ENCODE results near the gene CES3. TPM values are rescaled to one million over a fixed set of nuclear protein-coding genes. Genes with fewer than 3 reads are reported as not detected.

CES3 gene
- total RNA-seq, 6 experiments from 2014 or later: 19.1 to 82.4 (median 35.9) TPM

GRCh38 chr16:66936462-66936861 lies 24.6 kb upstream of the CES3 start:
- Histone ChIP-seq H3K36me3 (peaks cover 4 to 36% (median 22%) of the 10 kb centered on the region in 4 donors), H3K4me3 (peak overlapping the region; percentile 94 to 100 (median 98)), H3K4me1 (peaks cover 0 to 43% (median 19%) of the 10 kb centered on the region in 4 donors), H3K27ac (peak overlapping the region; percentile 95 to 99 (median 96)), H3K27me3 (no peaks in the 10 kb centered on the region), H3K9me3 (no peaks in the 10 kb centered on the region)
- TF ChIP-seq POLR2A (IDR thresholded peaks at IDR 0.05): peak; percentile 30
- no peak for TF ChIP-seq CTCF (IDR thresholded peaks at IDR 0.05)
- peak in 2 of 3 donors; percentile 79 to 82 for DNase-seq
- WGBS (ENCODE audit: insufficient coverage, low coverage, low lambda C conversion rate, missing lambda C conversion rate): 31% methylated on average over 4 of the region's 6 CpGs
- peak; percentile 52 to 65 (median 57) for ATAC-seq
- intact Hi-C loops (cut with DNase I): no loop called here

DNA sequence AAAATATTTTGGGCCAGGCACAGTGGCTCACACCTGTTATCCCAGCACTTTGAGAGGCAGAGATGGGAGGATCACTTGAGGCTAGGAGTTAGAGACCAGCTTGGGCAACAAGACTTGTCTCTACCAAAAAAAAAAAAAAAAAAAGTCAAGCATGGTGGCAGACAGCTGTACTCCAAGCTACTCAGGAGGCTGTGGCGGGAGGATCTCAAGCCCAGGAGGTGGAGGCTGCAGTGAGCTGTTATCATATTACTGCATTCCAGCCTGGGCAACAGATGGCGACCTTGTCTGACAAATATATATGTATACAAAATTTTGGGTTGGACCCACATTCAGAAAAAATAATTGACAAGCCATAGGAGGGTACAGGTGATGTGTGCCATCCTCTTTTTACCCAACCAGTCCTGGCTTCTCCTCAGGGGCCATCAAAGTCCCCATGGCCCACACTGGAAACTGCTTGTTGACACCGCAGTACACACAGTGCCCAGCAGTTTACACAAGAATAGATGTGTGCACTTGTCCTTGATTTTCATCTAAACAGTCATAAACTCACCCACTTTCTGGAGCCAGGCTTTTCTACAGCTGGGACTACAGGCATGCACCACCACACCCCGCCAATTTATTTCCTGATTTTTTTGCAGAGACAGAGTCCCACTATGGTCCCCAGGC lies 24.0 kb upstream of the CES3 start:
- Histone ChIP-seq H3K9me3 (no peaks in the 10 kb centered on the region), H3K36me3 (peaks cover 9 to 42% (median 25%) of the 10 kb centered on the region in 4 donors), H3K27me3 (no peaks in the 10 kb centered on the region), H3K4me3 (peak overlapping the region; percentile 94 to 100 (median 98)), H3K4me1 (peaks cover 0 to 43% (median 19%) of the 10 kb centered on the region in 4 donors), H3K27ac (peak overlapping the region; percentile 95 to 99 (median 96))
- TF ChIP-seq POLR2A (IDR thresholded peaks at IDR 0.05): no peak
- intact Hi-C loops (cut with DNase I): no loop called here
- 69% methylated on average over 4 of the region's 4 CpGs for WGBS (ENCODE audit: insufficient coverage, low coverage, low lambda C conversion rate, missing lambda C conversion rate)
- DNase-seq (no peak), ATAC-seq (peak in 2 of 4 donors; percentile 3 to 14)

DNA sequence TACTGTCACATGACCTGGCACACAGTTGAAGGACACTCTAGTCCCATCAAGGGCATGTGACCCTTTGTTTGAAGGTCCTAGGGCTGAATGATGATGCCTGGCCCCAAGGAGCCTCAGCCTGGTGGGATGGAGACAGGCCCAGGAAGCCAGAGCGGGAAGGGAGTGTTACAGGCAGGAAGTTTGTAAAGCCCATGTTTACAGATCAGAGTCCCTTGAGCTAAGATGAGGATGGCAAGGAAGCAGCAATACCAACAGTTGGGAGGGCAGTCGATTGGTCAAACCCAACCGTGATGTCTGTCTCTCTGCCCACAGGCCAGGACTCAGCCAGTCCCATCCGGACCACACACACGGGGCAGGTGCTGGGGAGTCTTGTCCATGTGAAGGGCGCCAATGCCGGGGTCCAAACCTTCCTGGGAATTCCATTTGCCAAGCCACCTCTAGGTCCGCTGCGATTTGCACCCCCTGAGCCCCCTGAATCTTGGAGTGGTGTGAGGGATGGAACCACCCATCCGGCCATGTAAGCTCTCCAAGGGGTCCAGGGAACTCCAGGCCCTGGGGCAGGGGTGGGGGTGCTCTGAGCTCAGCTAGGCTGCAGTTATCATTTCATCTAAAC lies 23.2 kb upstream of the CES3 start:
- TF ChIP-seq CTCF (IDR thresholded peaks at IDR 0.05) (no peak), POLR2A (IDR thresholded peaks at IDR 0.05) (no peak)
- H3K36me3 ChIP-seq: peaks cover 9 to 50% (median 29%) of the 10 kb centered on the region in 4 donors
- peak overlapping the region; percentile 95 to 99 (median 96) for H3K27ac ChIP-seq
- intact Hi-C loops (cut with DNase I): no loop called here
- peak overlapping the region in 2 of 3 donors; percentile 98 to 100 for H3K4me3 ChIP-seq
- WGBS (ENCODE audit: insufficient coverage, low coverage, low lambda C conversion rate, missing lambda C conversion rate): 44% methylated on average over 5 of the region's 10 CpGs
- peak in 1 of 4 donors; percentile 2 for ATAC-seq
- H3K4me1 ChIP-seq: peaks cover 0 to 39% (median 19%) of the 10 kb centered on the region in 4 donors
- no peaks in the 10 kb centered on the region for H3K9me3 ChIP-seq
- no peaks in the 10 kb centered on the region for H3K27me3 ChIP-seq
- peak in 1 of 3 donors; percentile 48 for DNase-seq

DNA sequence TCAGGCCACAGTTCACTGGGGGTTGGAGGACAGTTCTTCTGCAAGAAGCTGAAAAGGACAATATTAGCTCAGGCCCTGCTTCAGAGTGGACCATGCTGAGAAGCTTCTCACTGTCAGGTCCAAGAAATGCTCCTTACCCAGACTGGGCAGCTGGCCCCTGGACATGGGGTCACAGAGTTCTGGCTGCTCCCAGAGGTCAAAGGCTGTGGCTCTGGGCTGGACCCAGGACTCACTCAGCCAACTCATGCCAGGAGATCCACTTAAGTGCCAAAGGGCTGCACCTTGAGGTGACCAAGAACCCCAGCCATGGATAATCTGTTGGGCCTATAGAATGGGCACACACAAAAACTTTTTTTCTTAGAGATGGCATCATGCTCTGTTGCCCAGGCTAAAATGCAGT lies 21.7 kb upstream of the CES3 start:
- Histone ChIP-seq H3K27me3 (no peaks in the 10 kb centered on the region), H3K4me1 (peaks cover 0 to 31% (median 15%) of the 10 kb centered on the region in 4 donors), H3K36me3 (peaks cover 9 to 58% (median 39%) of the 10 kb centered on the region in 4 donors), H3K27ac (peak overlapping the region in 2 of 3 donors; percentile 26 to 52), H3K9me3 (no peaks in the 10 kb centered on the region), H3K4me3 (no peak overlapping the region)
- ATAC-seq (peak in 3 of 4 donors; percentile 16 to 23 (median 21)), DNase-seq (peak in 2 of 3 donors; percentile 79 to 84)
- no peak for TF ChIP-seq CTCF (IDR thresholded peaks at IDR 0.05)
- TF ChIP-seq POLR2A (IDR thresholded peaks at IDR 0.05): no peak
- intact Hi-C loops (cut with DNase I): no loop called here

DNA sequence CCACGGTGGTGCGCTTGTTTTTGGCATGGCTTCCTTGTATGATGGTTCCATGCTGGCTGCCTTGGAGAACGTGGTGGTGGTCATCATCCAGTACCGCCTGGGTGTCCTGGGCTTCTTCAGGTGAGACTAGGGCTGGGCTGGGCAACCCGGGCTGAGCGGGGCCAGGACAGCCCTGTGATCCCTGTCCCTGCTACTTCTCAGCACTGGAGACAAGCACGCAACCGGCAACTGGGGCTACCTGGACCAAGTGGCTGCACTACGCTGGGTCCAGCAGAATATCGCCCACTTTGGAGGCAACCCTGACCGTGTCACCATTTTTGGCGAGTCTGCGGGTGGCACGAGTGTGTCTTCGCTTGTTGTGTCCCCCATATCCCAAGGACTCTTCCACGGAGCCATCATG lies 20.8 kb upstream of the CES3 start:
- peak in 1 of 3 donors; percentile 43 for DNase-seq
- no peaks in the 10 kb centered on the region for H3K9me3 ChIP-seq
- H3K4me1 ChIP-seq: peaks cover 0 to 31% (median 15%) of the 10 kb centered on the region in 4 donors
- peaks cover 9 to 58% (median 39%) of the 10 kb centered on the region in 4 donors for H3K36me3 ChIP-seq
- intact Hi-C loops (cut with DNase I): loop anchor here in 1 of 2 donors (5.0 kb wide), 1 partner anchor 43 kb away; no protein-coding TSS in a partner anchor
- ATAC-seq: no peak
- no peak for TF ChIP-seq POLR2A (IDR thresholded peaks at IDR 0.05)
- no peak for TF ChIP-seq CTCF (IDR thresholded peaks at IDR 0.05)
- no peaks in the 10 kb centered on the region for H3K27me3 ChIP-seq
- WGBS (ENCODE audit: insufficient coverage, low coverage, low lambda C conversion rate, missing lambda C conversion rate): no CpG with 5 or more reads among the region's 16 CpGs
- H3K27ac ChIP-seq: no peak overlapping the region
- no peak overlapping the region for H3K4me3 ChIP-seq
